H1 (cell line): ENCODE data around the gene SLC35B4. TPM values are rescaled to one million over a fixed set of nuclear protein-coding genes. Genes with fewer than 3 reads are reported as not detected.

ENCODE experiments used
- CTCF ChIA-PET: fragments of 300-600 bp; sonication (Branson Sonifier 250); formaldehyde crosslinking; loops from one replicate; lab custom pipeline; 2021; ENCODE audit not compliant: partially characterized antibody; lab: Charles Lee
- POLR2A ChIA-PET: fragments of 300-600 bp; sonication (Branson Sonifier 250); formaldehyde crosslinking; loops from one replicate; lab custom pipeline; 2021; ENCODE audit warnings: inconsistent platforms; ENCODE audit not compliant: partially characterized antibody; lab: Charles Lee
- DNase-seq, 2 experiments: peaks; one replicate each; pipeline versions ENCODE4 v3.0.0 to v3.0.0-alpha.2; 2010 to 2022; ENCODE audit warnings: low spot score in 2 of 2, low read depth in 1 of 2, mixed read lengths in 1 of 2
- FAIRE-seq: peaks from 2 replicates; lab custom pipeline; 2011; peaks lifted over from hg19 to GRCh38; lab: Jason Lieb, UNC
- H2AFZ ChIP-seq: 2 replicates; pipeline ENCODE4 v1.8.1; 2012; ENCODE audit warnings: low read length, inconsistent platforms
- H2AK5ac ChIP-seq: 2 replicates; pipeline ENCODE4 v1.6.1; 2013; ENCODE audit warnings: low read depth, low read length
- H2BK120ac ChIP-seq: replicated peaks from 2 replicates; pipeline ENCODE3; 2013; ENCODE audit warnings: low read depth, low read length, inconsistent platforms
- H2BK12ac ChIP-seq: 2 replicates; pipeline ENCODE4 v1.6.1; 2013; ENCODE audit warnings: low read depth, low read length
- H2BK15ac ChIP-seq: 2 replicates; pipeline ENCODE4 v1.6.1; 2013; ENCODE audit warnings: low read length
- H2BK20ac ChIP-seq: 2 replicates; pipeline ENCODE4 v1.6.1; 2013; ENCODE audit warnings: low read length
- H2BK5ac ChIP-seq: 2 replicates; pipeline ENCODE4 v1.6.1; 2013; ENCODE audit warnings: low read depth, low read length
- H3K14ac ChIP-seq: 2 replicates; pipeline ENCODE4 v1.6.1; 2013; ENCODE audit warnings: inconsistent platforms; ENCODE audit not compliant: insufficient read length
- H3K18ac ChIP-seq: 2 replicates; pipeline ENCODE4 v1.6.1; 2013; ENCODE audit warnings: low read length; ENCODE audit errors: extremely low read depth
- H3K23ac ChIP-seq: 2 replicates; pipeline ENCODE4 v1.6.1; 2013; ENCODE audit warnings: inconsistent platforms; ENCODE audit not compliant: insufficient read length
- H3K23me2 ChIP-seq: 2 replicates; pipeline ENCODE4 v1.6.1; 2013; ENCODE audit warnings: low read depth, low read length
- H3K27ac ChIP-seq: 2 replicates; pipeline ENCODE4 v1.6.1; 2011; ENCODE audit warnings: low read depth, low read length, inconsistent platforms
- H3K27me3 ChIP-seq, 4 experiments: replicated peaks in 1 of 4; 1 replicate in 1 of 4; 2 replicates in 3 of 4; pipeline versions ENCODE4 v1.6.1 to v1.8.1; 2011 to 2013; ENCODE audit warnings: low read length in 3 of 4, mild to moderate bottlenecking in 3 of 4, inconsistent platforms in 2 of 4, mixed read lengths in 2 of 4, moderate library complexity in 1 of 4; ENCODE audit not compliant: control insufficient read depth in 3 of 4, insufficient read depth in 3 of 4; ENCODE audit errors: extremely low read depth in 1 of 4
- H3K36me3 ChIP-seq, 4 experiments: 2 replicates each; pipeline versions ENCODE4 v1.6.1 to v1.8.1; 2011 to 2013; ENCODE audit warnings: mild to moderate bottlenecking in 4 of 4, low read length in 3 of 4, moderate library complexity in 2 of 4, control low read depth in 1 of 4, inconsistent platforms in 1 of 4; ENCODE audit not compliant: insufficient read depth in 4 of 4, control insufficient read depth in 2 of 4
- H3K4ac ChIP-seq: replicated peaks from 2 replicates; pipeline ENCODE3; 2013; ENCODE audit warnings: low read length, low read depth, mixed read lengths, inconsistent platforms; ENCODE audit not compliant: insufficient read length
- H3K4me1 ChIP-seq, 4 experiments: replicated peaks in 1 of 4; 1 replicate in 1 of 4; 2 replicates in 3 of 4; pipeline versions ENCODE4 v1.6.1 to v1.8.1; 2011 to 2013; ENCODE audit warnings: low read length in 3 of 4, inconsistent platforms in 2 of 4, mixed read lengths in 1 of 4; ENCODE audit not compliant: insufficient read depth in 4 of 4, control insufficient read depth in 3 of 4
- H3K4me2 ChIP-seq, 2 experiments: 2 replicates each; pipeline versions ENCODE4 v1.6.1 to v1.8.1; 2011 to 2013; ENCODE audit warnings: low read depth in 2 of 2, low read length in 2 of 2, control low read depth in 1 of 2, inconsistent platforms in 1 of 2, mild to moderate bottlenecking in 1 of 2; ENCODE audit not compliant: insufficient read depth in 1 of 2
- H3K4me3 ChIP-seq, 4 experiments: fragments of 200-600, 300-600 bp in 1 of 4; sonication (generic), shearing (Covaris generic), sonication (Bioruptor Twin) in 1 of 4; 2 replicates each; pipeline versions ENCODE4 v1.5.1 to v1.8.1; 2011 to 2016; ENCODE audit warnings: low read length in 4 of 4, low read depth in 3 of 4, control low read depth in 2 of 4, inconsistent platforms in 2 of 4, mild to moderate bottlenecking in 2 of 4, mixed read lengths in 1 of 4, moderate library complexity in 1 of 4; ENCODE audit not compliant: insufficient read depth in 2 of 4; ENCODE audit errors: extremely low read depth in 1 of 4
- H3K56ac ChIP-seq: replicated peaks from 2 replicates; pipeline ENCODE3; 2013; ENCODE audit warnings: low read depth, mild to moderate bottlenecking, mixed read lengths, low read length, inconsistent platforms; ENCODE audit not compliant: insufficient read length
- H3K79me1 ChIP-seq: 2 replicates; pipeline ENCODE4 v1.6.1; 2013; ENCODE audit warnings: low read depth, low read length, control low read depth
- H3K79me2 ChIP-seq, 2 experiments: 2 replicates each; pipeline versions ENCODE4 v1.6.1 to v1.8.1; 2012 to 2013; ENCODE audit warnings: low read length in 2 of 2, mild to moderate bottlenecking in 2 of 2, inconsistent platforms in 1 of 2; ENCODE audit not compliant: insufficient read depth in 2 of 2, control insufficient read depth in 1 of 2
- H3K9ac ChIP-seq, 4 experiments: replicated peaks in 1 of 4; 1 replicate in 1 of 4; 2 replicates in 3 of 4; pipeline versions ENCODE4 v1.6.1 to v1.8.1; 2011 to 2013; ENCODE audit warnings: low read depth in 3 of 4, low read length in 3 of 4, control low read depth in 2 of 4, mild to moderate bottlenecking in 2 of 4, moderate library complexity in 2 of 4, inconsistent platforms in 1 of 4; ENCODE audit errors: extremely low read depth in 1 of 4
- H3K9me3 ChIP-seq, 2 experiments: 2 replicates each; pipeline versions ENCODE4 v1.6.1 to v1.8.1; 2012 to 2013; ENCODE audit warnings: mild to moderate bottlenecking in 2 of 2, moderate library complexity in 2 of 2, control low read depth in 1 of 2, inconsistent platforms in 1 of 2, low read depth in 1 of 2, low read length in 1 of 2, mixed read lengths in 1 of 2; ENCODE audit not compliant: insufficient read depth in 2 of 2
- H4K20me1 ChIP-seq, 2 experiments: replicated peaks in 1 of 2; 2 replicates each; pipeline versions ENCODE3 to v1.8.1; 2011 to 2013; ENCODE audit warnings: inconsistent platforms in 2 of 2, low read length in 2 of 2, mild to moderate bottlenecking in 1 of 2; ENCODE audit not compliant: insufficient read depth in 2 of 2, control insufficient read depth in 1 of 2
- H4K5ac ChIP-seq: 2 replicates; pipeline ENCODE4 v1.6.1; 2013; ENCODE audit warnings: low read length, low read depth, mixed read lengths, inconsistent platforms; ENCODE audit not compliant: insufficient read length
- H4K8ac ChIP-seq: 2 replicates; pipeline ENCODE4 v1.8.0; 2013; ENCODE audit warnings: mild to moderate bottlenecking, moderate library complexity, low read length, inconsistent platforms; ENCODE audit not compliant: insufficient read depth; ENCODE audit errors: extremely low read depth
- H4K91ac ChIP-seq: replicated peaks from 2 replicates; pipeline ENCODE3; 2013; ENCODE audit warnings: low read length, mixed read lengths, inconsistent platforms; ENCODE audit not compliant: insufficient read length
- EP300 ChIP-seq, 2 experiments: IDR thresholded peaks; 1 replicate in 1 of 2; 2 replicates in 1 of 2; pipeline ENCODE4 v1.6.1; 2011 to 2012; ENCODE audit warnings: low read depth in 2 of 2, low read length in 2 of 2, mild to moderate bottlenecking in 2 of 2, borderline replicate concordance in 1 of 2, inconsistent platforms in 1 of 2, moderate library complexity in 1 of 2
- JUN ChIP-seq: IDR thresholded peaks from 2 replicates; pipeline ENCODE4 v1.6.1; 2011; ENCODE audit warnings: low read depth, mild to moderate bottlenecking, improper control_type of control experiment, low read length
- NRF1 ChIP-seq: IDR thresholded peaks from 2 replicates; pipeline ENCODE4 v1.6.1; 2011; ENCODE audit warnings: mild to moderate bottlenecking, low read depth, low read length, improper control_type of control experiment
- SP2 ChIP-seq: IDR thresholded peaks from 2 replicates; pipeline ENCODE4 v1.6.1; 2012; ENCODE audit warnings: mild to moderate bottlenecking, low read length, inconsistent platforms
- SP4 ChIP-seq: IDR thresholded peaks from 2 replicates; pipeline ENCODE4 v1.6.1; 2012; ENCODE audit warnings: low read length, inconsistent platforms
- TEAD4 ChIP-seq: IDR thresholded peaks from 2 replicates; pipeline ENCODE4 v1.6.1; 2012; ENCODE audit warnings: low read depth, low read length, inconsistent platforms, mixed read lengths
- WGBS, 2 experiments: shearing (Covaris generic) in 1 of 2; methylation state at CpG; one replicate each; pipeline versions ENCODE4 v1.1.6 to v1.1.7; 2013 to 2015; ENCODE audit warnings: low lambda C conversion rate in 2 of 2, mixed read lengths in 2 of 2, inconsistent platforms in 1 of 2, low coverage in 1 of 2, missing lambda C conversion rate in 1 of 2; ENCODE audit not compliant: insufficient replicate concordance in 2 of 2, insufficient coverage in 1 of 2, insufficient read length in 1 of 2; ENCODE audit errors: extremely low coverage in 1 of 2, missing lambda C conversion rate in 1 of 2; 5-methylcytosine and 5-hydroxymethylcytosine counted together
- polyA plus RNA-seq, 7 experiments: library from polyadenylated mRNA; depleted of rRNA in 3 of 7; stranded (reverse) in 5 of 7; unstranded in 2 of 7; fragments of >200 nt in 5 of 7; fragments of 200-250 nt in 2 of 7; gene quantifications; 1 replicate in 5 of 7; 2 replicates in 1 of 7; 4 replicates in 1 of 7; pipeline versions ENCODE4 v1.2.1 to v1.2.3, GENCODE V29; 2011 to 2013; ENCODE audit warnings: missing spikeins in 2 of 7, mixed read lengths in 2 of 7
- total RNA-seq: library from RNA; stranded (reverse); fragmentation: NEBNext Ultra II Directional; extraction: Animal tissue kit (Norgen Biotek cat#: 25700); gene quantifications from 2 replicates; pipeline ENCODE4 v1.2.1, GENCODE V29; 2021
- TF ChIP-seq, protein P1 (sequence below): IDR thresholded peaks from 2 replicates; pipeline ENCODE4 v1.6.1; 2011; ENCODE audit warnings: low read depth, mild to moderate bottlenecking, low read length; ENCODE audit not compliant: insufficient read depth
- TF ChIP-seq, protein P2 (sequence below): IDR thresholded peaks from 2 replicates; pipeline ENCODE4 v1.6.1; 2011; ENCODE audit warnings: low read length, improper control_type of control experiment
- TF ChIP-seq, protein P3 (sequence below): IDR thresholded peaks from 2 replicates; pipeline ENCODE4 v1.6.1; 2012; ENCODE audit warnings: low read length, inconsistent platforms

Gene SLC35B4
- total and polyA plus RNA-seq, 2 of the 8 experiments (the other 6 are each of a cell fraction or from before 2014, with no cell fraction given) = 28.9 to 34.6 TPM

DNA sequence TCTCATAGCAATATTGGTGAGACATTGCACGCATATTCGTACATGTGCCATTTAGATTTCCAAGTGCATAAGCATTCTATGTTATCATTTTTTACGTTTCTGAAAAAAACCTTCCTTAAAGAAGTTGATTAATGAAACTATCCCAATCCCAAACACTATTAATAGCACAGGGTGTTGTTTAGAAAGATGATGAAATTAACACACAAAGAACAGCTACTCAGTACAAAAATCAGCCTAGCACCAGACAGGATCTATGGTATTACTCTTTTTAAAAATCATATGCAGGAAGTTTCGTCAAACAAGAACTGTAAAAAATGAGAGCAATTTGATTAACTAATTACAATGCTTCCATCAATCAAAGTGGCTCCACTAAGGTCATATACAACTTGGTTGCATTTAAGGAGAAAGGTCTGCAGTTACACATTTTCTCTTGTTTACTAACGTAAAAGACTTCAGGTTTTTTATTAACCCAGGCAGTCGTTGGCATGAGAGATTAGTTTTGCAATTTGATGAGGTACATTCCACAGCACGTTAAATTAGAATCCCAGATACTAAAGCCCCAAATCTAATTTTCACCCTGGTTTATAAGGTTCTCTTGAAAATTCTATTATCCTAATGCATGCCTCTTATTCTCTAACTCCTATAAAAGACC, 38.1 kb downstream of the SLC35B4 start:
- no peak overlapping the region for H2BK20ac ChIP-seq
- H3K4me1 ChIP-seq = peaks cover 0 to 9% (median 2%) of the 10 kb centered on the region in 4 experiments; a peak in 2 of 7 replicates
- no peaks in the 10 kb centered on the region for H3K79me2 ChIP-seq
- no peak overlapping the region for H3K14ac ChIP-seq
- no peak overlapping the region for H2BK15ac ChIP-seq
- H3K18ac ChIP-seq = no peak overlapping the region
- no peak overlapping the region for H2BK12ac ChIP-seq
- 92% methylated on average over 7 of the region's 7 CpGs; no CpG with 5 or more reads in 1 of the 2 experiments for WGBS, 2 experiments
- H4K5ac ChIP-seq = no peak overlapping the region
- POLR2A ChIA-PET = interaction anchor here (0.5 to 1.8 kb wide), 2 partner anchors 11 to 16 kb away, joined by 3 to 6 read pairs; no protein-coding TSS in a partner anchor
- FAIRE-seq = no peak
- H3K23me2 ChIP-seq = no peaks in the 10 kb centered on the region
- DNase-seq = no peak
- no peak overlapping the region for H4K8ac ChIP-seq
- no peak overlapping the region for H4K91ac ChIP-seq
- no peaks in the 10 kb centered on the region for H3K9me3 ChIP-seq
- H3K9ac ChIP-seq = no peak overlapping the region
- H3K27me3 ChIP-seq = no peaks in the 10 kb centered on the region
- no peaks in the 10 kb centered on the region; the same call in 1 of the 2 replicates for H3K79me1 ChIP-seq
- no peaks in the 10 kb centered on the region for H3K36me3 ChIP-seq
- H3K27ac ChIP-seq = no peak overlapping the region
- H2AFZ ChIP-seq = no peak overlapping the region
- no peak overlapping the region for H2BK120ac ChIP-seq
- H3K4me3 ChIP-seq = no peak overlapping the region
- no peak overlapping the region for H3K4ac ChIP-seq
- CTCF ChIA-PET = interaction anchor here (1.1 kb wide), 1 partner anchor 10 kb away, joined by 3 read pairs; no protein-coding TSS in a partner anchor
- no peaks in the 10 kb centered on the region for H4K20me1 ChIP-seq
- H2AK5ac ChIP-seq = no peak overlapping the region
- H3K4me2 ChIP-seq = no peak overlapping the region
- H3K56ac ChIP-seq = no peak overlapping the region
- H2BK5ac ChIP-seq = no peak overlapping the region
- H3K23ac ChIP-seq = no peak overlapping the region
- TF ChIP-seq SP4 (no peak), TEAD4 (no peak), EP300 (IDR thresholded peaks at IDR 0.05; ENCODE audit: borderline replicate concordance in 1 of 2, low read depth in 2 of 2, low read length in 2 of 2) (no peak), SP2 (no peak), JUN (no peak), NRF1 (no peak)
- TF ChIP-seq, protein P1, sequence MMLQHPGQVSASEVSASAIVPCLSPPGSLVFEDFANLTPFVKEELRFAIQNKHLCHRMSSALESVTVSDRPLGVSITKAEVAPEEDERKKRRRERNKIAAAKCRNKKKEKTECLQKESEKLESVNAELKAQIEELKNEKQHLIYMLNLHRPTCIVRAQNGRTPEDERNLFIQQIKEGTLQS = no peak
- TF ChIP-seq, protein P2, sequence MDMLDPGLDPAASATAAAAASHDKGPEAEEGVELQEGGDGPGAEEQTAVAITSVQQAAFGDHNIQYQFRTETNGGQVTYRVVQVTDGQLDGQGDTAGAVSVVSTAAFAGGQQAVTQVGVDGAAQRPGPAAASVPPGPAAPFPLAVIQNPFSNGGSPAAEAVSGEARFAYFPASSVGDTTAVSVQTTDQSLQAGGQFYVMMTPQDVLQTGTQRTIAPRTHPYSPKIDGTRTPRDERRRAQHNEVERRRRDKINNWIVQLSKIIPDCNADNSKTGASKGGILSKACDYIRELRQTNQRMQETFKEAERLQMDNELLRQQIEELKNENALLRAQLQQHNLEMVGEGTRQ = no peak
- TF ChIP-seq, protein P3, sequence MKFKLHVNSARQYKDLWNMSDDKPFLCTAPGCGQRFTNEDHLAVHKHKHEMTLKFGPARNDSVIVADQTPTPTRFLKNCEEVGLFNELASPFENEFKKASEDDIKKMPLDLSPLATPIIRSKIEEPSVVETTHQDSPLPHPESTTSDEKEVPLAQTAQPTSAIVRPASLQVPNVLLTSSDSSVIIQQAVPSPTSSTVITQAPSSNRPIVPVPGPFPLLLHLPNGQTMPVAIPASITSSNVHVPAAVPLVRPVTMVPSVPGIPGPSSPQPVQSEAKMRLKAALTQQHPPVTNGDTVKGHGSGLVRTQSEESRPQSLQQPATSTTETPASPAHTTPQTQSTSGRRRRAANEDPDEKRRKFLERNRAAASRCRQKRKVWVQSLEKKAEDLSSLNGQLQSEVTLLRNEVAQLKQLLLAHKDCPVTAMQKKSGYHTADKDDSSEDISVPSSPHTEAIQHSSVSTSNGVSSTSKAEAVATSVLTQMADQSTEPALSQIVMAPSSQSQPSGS = no peak
